Measurements from ENCODE around the gene LIN37.

Gene LIN37

GRCh38 chr19:35776102-35776788 is 27.9 kb downstream of the LIN37 start:
- no peak for DNase-seq

GRCh38 chr19:35777086-35777841 is 28.9 kb downstream of the LIN37 start:
- no peak for DNase-seq

GRCh38 chr19:35777961-35778360 is 29.6 kb downstream of the LIN37 start:
- DNase-seq = no peak

- no peak for DNase-seq
These were observed 30.7 kb downstream of the LIN37 start for GRCh38 chr19:35779033-35779432.

GRCh38 chr19:35780058-35780457 is 31.7 kb downstream of the LIN37 start:
- no peak for DNase-seq

- DNase-seq = no peak
These were observed 32.3 kb downstream of the LIN37 start for GRCh38 chr19:35780717-35781116.

GRCh38 chr19:35781650-35782049 is 33.3 kb downstream of the LIN37 start:
- DNase-seq = no peak

- no peak for DNase-seq
These were observed 34.2 kb downstream of the LIN37 start for GRCh38 chr19:35782589-35782988.

GRCh38 chr19:35783469-35784434 is 35.4 kb downstream of the LIN37 start:
- DNase-seq = no peak

GRCh38 chr19:35784503-35785338 is 36.3 kb downstream of the LIN37 start:
- no peak for DNase-seq

- no peak for DNase-seq
These were observed 36.9 kb downstream of the LIN37 start for GRCh38 chr19:35785339-35785627.

- no peak for DNase-seq
These were observed 38.2 kb downstream of the LIN37 start for GRCh38 chr19:35786299-35787160.

- no peak for DNase-seq
These were observed 38.9 kb downstream of the LIN37 start for GRCh38 chr19:35787227-35787799.

GRCh38 chr19:35788205-35788960 is 40.0 kb downstream of the LIN37 start:
- DNase-seq = no peak

GRCh38 chr19:35789195-35789977 is 41.0 kb downstream of the LIN37 start:
- no peak for DNase-seq

- DNase-seq = no peak
These were observed 41.9 kb downstream of the LIN37 start for GRCh38 chr19:35789978-35790944.

- no peak for DNase-seq
These were observed 42.8 kb downstream of the LIN37 start for GRCh38 chr19:35790981-35791813.
